GM19468 (cell line): ENCODE results near the gene EPHA1.

Experiments used
- ATAC-seq: cut with Tn5 transposase; IDR thresholded peaks from one replicate; pipeline ENCODE4 v1.9.1; 2021; ENCODE audit warnings: mild to moderate bottlenecking, moderate library complexity, moderate number of reproducible peaks; ENCODE audit not compliant: unreplicated experiment; ENCODE audit errors: extremely low read depth

Gene EPHA1

GRCh38 chr7:143408686-143409561 lies at the start of gene EPHA1:
Gene EPHA1 (minus strand): TSS chr7:143408856. CDS start chr7:143408805, 51 bp downstream.
- ATAC-seq, result no peak

GRCh38 chr7:143458263-143458662 lies 49.6 kb upstream of the EPHA1 start:
- no peak for ATAC-seq

DNA sequence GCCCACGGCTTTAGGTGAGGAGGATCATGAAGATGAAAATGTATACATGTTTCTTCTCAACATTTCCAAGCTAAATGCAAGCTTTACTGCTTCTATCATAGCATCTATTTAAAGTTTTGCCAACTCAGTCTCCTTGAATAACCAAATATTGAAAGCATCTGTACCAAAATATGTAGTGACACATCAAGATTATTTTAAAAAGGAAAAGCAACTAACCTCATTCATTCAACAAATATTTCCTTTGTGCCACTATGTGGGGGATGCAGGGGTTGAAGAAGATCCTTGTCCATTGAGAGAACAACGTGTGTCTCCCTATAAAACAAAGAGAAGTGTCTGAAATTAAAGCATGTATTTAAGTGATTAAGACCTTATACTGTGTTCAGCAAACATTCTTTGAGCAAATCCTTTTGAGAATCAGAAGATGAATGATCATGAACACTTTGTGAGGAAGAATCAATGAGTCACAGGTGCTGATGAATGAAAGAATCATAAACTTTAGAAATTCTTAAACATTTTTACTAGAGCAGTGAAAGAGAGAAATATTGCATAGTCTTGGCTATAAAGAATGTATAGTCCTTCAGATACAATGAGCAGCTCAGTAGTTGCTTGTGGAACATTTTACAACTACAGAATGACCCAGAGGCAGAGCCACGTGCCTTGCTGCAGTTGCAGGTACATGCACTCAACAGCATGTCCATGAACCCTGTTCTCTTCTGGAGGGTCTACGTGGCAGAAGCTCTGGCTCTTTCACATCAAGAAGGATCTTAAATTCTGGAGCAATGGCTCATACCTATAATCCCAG lies 48.5 kb upstream of the EPHA1 start:
- ATAC-seq, result no peak

GRCh38 chr7:143455942-143456341 lies 47.3 kb upstream of the EPHA1 start:
- ATAC-seq, result no peak

GRCh38 chr7:143455491-143455890 lies 46.8 kb upstream of the EPHA1 start:
- ATAC-seq, result no peak

GRCh38 chr7:143454091-143454680 lies 45.5 kb upstream of the EPHA1 start:
- ATAC-seq, result no peak

DNA sequence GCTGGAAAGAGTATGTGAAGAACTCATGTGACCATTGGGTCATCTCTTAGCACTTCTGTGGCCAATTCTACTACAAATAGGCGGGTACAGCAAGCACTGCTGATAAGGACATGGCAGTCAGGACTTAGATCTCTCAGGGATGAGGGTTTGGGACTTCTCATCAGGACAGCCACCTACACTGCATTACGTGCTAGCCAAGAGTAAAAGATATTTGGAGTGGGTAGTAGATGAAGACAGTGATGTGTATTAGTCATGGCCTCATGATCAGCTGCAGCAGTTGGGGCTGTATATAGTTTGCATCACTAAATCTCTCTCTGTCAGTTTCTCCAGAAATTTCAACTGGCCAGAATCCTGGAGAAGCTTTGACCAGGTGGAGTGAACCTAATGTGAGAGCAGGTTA lies 43.8 kb upstream of the EPHA1 start:
- ATAC-seq, result no peak

GRCh38 chr7:143451746-143452145 lies 43.1 kb upstream of the EPHA1 start:
- no peak for ATAC-seq

GRCh38 chr7:143451122-143451521 lies 42.5 kb upstream of the EPHA1 start:
- no peak for ATAC-seq

GRCh38 chr7:143449793-143450192 lies 41.1 kb upstream of the EPHA1 start:
- no peak for ATAC-seq

DNA sequence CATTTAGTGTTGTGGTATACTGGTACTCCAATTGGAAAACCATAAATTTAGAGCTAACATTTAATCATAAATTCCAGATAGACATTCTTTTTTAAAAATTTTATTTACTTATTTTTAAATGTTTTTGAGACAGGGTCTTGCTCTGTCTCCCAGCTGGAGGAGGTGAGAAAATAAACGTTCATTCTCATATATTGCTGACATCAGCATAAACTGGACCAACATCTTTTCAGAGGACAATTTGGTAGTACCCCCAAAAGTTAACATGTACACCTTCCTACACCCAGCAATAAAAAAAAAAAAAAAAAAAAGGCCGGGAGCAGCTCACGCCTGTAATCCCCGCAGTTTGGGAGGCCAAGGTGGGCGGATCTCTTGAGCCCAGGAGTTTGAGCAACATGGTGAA lies 39.8 kb upstream of the EPHA1 start:
- ATAC-seq, result no peak

DNA sequence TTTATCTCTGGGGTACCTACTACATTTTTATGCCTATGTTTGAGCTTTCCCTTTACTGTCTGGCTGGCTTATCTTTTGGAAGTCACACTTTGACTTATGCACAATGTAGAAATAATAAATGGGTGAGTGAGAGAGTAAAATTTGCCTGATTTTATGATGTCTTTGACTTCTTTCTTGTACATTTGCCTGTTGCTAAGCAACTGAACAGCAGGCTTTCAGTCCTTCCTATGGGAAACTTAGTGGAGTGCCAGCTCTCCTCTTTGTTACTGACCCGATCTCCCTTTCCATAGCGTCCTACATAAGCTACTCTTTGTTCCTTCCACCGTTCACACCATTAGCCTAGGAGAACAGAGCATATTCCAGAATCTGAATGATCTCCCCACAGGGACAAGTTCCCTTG lies 38.8 kb upstream of the EPHA1 start:
- no peak for ATAC-seq

DNA sequence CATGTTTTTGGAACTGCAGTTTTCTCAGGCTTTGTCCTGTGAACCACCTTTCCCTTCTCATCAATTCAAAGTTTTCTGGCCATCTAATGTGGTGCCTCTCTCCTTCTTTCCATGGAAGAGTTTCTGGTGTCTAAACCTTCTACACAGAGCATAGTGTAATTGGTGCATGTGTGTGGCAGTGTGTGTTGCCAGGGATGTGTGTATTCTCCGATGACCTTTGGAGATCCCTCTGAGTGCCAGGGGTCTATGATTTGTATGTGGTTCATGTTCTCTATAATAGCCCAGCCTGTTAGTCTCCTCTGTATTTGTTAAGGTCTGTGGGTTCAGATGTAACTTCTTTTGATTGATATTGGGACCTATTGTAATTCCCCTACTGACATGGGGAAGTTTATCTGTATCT lies 36.1 kb upstream of the EPHA1 start:
- no peak for ATAC-seq

GRCh38 chr7:143444063-143444782 lies 35.6 kb upstream of the EPHA1 start:
- ATAC-seq, result no peak

- ATAC-seq, result no peak
Observed at GRCh38 chr7:143443153-143443552, 34.5 kb upstream of the EPHA1 start, which contains the start of gene TAS2R60. Gene TAS2R60 (plus strand): TSS chr7:143443453. CDS start chr7:143443453, 0 bp downstream.

- ATAC-seq, result no peak
Observed at GRCh38 chr7:143439866-143440265, 31.2 kb upstream of the EPHA1 start.

- ATAC-seq, result peak; percentile 28
Observed at GRCh38 chr7:143437578-143437977, 28.9 kb upstream of the EPHA1 start.

DNA sequence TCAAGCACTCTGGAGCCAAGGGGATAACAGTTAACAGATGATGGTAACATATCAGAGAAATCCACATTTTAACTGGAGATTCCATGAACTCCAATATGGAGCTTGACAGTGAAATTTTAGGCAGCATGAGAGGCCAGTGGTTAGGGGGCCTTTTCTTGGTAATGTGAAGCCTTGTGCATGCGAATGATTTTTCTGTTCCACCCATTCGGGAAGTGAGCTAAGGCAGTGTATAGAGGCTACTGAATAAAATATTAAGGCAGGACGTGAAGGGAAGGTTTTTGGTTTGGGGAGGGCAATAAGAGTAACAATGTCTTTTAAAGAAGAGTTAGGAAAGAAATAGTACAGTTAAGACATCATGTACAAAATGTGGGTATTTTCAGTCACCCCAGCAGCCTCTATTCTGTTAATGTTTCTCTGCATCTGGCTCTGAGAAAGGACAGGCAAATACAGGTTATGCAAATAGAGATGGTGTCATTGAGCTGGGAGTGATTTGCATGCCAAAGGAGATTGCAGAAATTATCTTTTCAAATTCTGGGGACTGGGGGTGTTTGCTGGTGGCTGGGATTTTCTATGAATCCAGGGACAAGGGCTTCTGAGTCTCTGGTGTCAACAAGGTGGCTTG lies 27.8 kb upstream of the EPHA1 start:
- ATAC-seq, result peak; percentile 78

- no peak for ATAC-seq
Observed at GRCh38 chr7:143435266-143435665, 26.6 kb upstream of the EPHA1 start.

GRCh38 chr7:143434660-143435059 lies 26.0 kb upstream of the EPHA1 start:
- no peak for ATAC-seq
